ENCODE data around the gene F2. TPM values are rescaled to one million over a fixed set of nuclear protein-coding genes. Genes with fewer than 3 reads are reported as not detected.
"Not testable (repeated sequence)": the region's sequence is repeated elsewhere in the genome, so short reads cannot be mapped to it uniquely, and the experiment has no call there.

F2 gene
- total RNA-seq, 1 donor from 2014 or later, result not detected

DNA sequence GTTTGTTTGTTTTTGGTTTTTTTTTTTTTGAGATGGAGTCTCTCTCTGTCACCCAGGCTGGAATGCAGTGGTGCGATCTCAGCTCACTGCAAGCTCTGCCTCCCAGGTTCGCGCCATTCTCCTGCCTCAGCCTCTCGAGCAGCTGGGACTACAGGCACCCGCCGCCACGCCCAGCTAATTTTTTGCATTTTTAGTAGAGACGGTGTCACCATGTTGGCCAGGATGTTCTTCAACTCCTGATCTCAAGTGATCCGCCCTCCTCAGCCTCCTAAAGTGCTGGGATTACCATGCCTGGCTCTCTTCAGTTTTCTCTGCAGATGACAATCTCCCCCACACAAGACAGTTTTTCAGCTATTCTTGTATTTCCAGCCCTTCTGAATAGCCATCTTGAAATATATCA, 9.7 kb upstream of the F2 start:
- ATAC-seq; DNase-seq; intact Hi-C loops (cut with micrococcal nuclease): not testable (repeated sequence)

GRCh38 chr11:46710821-46711269, 8.2 kb upstream of the F2 start:
- peak; percentile 97 for ATAC-seq
- intact Hi-C loops (cut with micrococcal nuclease), result no loop called here
- DNase-seq, result peak; percentile 75

DNA sequence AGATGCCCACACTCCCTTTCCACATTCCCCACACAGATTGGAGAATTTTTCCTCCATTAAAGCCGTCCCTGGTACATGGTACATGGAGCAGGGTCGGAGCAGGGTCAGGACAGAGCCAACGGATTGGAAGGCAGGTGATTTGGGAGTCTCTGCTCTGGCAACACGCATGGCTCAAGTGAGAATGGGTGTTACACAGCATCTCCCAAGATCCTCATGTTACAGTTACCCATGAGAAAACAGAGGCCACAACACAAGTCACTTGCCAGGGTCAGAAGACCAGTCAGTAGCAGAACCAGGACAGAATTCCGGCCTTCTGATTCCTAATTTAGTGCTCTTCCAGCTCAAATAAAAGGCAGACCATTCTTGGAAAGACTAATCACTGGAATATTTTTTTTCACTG, 7.7 kb upstream of the F2 start:
- DNase-seq (no peak), ATAC-seq (peak; percentile 48)
- intact Hi-C loops (cut with micrococcal nuclease), result no loop called here

DNA sequence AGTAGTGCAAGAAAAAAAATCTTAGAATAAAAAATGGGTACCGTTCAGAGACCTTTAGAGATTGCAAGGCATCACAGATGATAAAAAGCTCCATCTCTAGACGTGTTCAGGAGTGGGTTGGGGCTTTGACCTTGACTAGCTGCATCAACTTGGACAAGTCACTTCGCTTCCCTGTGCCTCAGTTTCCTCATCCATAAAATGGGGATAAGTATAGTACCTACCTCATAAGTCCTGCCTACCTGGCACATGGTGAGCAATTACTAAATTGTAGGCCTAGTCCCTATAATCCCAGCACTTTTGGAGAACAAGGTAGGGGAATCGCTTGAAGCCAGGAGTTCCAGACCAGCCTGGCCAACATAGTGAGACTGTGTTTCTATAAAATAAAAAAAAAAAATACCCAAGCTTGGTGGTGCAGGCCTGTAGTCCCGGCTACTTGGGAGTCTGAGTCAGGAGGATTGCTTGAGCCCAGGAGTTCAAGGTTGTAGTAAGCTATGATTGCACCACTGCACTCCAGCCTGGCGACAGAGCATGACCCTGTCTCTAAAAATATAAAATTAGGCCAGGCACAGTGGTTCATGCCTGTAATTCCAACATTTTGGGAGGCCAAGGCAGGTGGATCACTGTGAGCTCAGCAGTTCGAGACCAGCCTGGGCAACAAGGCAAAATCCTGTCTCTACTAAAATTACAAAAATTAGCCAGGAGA, 6.0 kb upstream of the F2 start:
- intact Hi-C loops (cut with micrococcal nuclease), result no loop called here
- no peak for ATAC-seq

DNA sequence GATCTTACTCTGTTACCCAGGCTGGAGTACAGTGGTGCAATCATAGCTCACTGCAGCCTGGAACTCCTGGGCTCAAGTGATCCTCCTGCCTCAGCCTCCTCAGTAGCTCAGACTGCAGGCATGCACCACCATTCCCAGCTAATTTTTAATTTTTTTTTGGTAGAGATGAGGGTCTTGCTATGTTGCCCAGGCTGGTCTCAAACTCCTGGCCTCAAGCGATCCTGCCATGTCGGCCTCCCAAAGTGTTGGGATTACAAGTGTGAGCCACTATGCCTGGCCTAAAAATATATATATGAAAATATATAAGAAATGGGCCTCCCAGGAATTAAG, 1.2 kb upstream of the F2 start:
- intact Hi-C loops (cut with micrococcal nuclease); DNase-seq; ATAC-seq: not testable (repeated sequence)

More for the DNA sequence above, 6.0 kb upstream of the F2 start:
- DNase-seq, result no peak

DNA sequence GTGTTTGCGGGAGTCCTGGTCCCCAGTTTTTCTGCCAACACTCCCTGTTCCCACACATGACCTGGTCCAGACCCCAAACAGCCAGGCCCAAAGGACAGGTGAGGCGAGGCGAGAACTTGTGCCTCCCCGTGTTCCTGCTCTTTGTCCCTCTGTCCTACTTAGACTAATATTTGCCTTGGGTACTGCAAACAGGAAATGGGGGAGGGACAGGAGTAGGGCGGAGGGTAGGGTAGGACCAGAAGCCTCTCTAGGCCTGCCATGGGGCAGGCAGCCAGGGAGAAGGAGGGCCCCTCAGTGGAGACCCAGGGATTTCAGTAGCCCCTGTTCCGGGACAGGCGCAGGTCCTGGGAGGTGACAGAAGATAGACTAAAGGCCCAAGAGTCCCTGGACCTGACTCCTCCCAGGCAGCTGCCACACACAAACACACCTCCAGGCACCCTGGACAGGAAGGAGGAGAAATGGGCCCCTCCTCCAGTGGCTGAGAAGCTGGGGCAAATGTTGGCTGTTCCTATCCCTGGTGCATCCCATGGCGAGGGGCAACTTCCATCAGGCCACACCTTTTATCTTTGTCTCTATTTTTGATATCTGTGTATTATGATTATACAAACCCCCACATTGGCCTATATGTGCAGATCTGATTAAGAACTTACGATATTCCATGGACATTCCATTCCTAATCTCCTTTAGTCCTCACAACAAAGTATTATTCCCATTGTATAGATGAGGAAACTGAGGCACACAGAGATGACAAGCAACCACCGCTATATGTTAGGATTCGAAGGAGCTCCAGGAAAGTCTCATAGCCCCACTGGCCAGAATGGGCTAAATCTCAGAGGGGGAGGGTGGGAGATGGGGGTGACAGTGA, 626 bp upstream of the F2 start:
- ATAC-seq (no peak), DNase-seq (no peak)
- intact Hi-C loops (cut with micrococcal nuclease), result no loop called here

DNA sequence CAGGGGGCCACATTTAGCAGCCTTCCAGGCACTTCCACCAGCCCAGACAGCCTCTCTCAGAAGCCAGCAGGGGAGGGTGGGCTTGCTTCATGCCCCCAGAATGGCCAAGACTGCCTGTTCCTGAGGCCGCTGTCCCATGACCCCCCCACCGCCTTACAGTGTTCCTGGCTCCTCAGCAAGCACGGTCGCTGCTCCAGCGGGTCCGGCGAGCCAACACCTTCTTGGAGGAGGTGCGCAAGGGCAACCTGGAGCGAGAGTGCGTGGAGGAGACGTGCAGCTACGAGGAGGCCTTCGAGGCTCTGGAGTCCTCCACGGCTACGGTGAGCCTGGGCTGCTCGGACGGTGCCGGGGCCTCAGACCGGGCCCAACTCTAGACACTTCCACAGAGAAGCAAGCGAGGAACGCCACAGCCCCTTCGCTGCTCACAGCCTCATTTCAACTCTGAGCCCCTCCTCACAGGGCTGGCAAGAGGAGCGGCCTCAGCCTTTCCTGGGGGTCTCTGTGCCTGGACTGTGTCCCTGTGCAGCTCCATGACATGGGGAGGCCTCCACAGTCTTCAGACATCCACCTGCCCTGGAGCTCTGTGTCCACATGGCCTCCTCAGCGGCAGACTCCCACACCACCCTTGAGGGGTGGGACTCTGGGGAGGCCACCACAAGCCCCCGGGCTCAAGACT, 668 bp downstream of the F2 start:
- no peak for DNase-seq
- intact Hi-C loops (cut with micrococcal nuclease), result no loop called here
- no peak for ATAC-seq

- DNase-seq (no peak), ATAC-seq (no peak)
- intact Hi-C loops (cut with micrococcal nuclease), result no loop called here
These were observed 2.3 kb downstream of the F2 start for GRCh38 chr11:46721286-46721685.

DNA sequence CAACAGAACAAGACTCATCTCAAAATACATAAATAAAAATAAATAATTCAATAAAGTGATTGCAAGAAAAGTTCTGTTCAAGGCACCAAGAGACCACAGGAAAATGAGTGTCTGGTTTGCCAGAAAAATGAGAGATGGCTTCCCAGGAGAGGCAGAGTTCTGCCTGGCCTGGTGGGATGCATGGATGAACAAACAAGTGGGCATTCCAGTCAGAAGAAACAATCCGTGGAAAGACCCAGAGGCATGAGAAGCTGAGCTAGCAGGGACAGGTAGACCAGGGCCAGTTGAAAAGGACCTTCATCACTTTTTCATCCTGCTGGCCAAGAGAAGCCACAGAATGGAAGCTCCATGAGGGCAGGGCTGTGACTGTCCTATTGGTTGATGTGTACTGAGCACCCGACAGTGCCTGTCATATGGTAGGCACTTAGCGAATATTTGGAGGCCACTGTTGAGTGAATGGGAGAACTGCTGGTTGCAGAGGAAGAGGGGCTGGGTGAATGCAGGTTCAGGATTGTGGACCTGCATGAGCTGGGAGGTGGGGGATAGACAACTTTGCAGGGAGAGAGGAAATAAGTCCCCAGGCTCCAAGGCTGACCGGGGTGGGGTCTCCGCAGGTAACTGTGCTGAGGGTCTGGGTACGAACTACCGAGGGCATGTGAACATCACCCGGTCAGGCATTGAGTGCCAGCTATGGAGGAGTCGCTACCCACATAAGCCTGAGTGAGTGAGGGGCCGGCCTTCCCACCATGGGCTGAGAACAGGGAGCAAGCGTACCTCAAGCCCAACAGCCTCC, 3.7 kb downstream of the F2 start:
- intact Hi-C loops (cut with micrococcal nuclease), result no loop called here
- no peak for ATAC-seq

GRCh38 chr11:46723359-46723680, 4.3 kb downstream of the F2 start:
- intact Hi-C loops (cut with micrococcal nuclease), result no loop called here
- DNase-seq, result no peak
- ATAC-seq, result no peak

More for the DNA sequence above, 3.7 kb downstream of the F2 start:
- DNase-seq, result no peak

- intact Hi-C loops (cut with micrococcal nuclease), result no loop called here
- ATAC-seq, result no peak
- no peak for DNase-seq
These were observed 5.1 kb downstream of the F2 start for GRCh38 chr11:46724088-46724487.

- DNase-seq, result no peak
- intact Hi-C loops (cut with micrococcal nuclease), result no loop called here
- no peak for ATAC-seq
These were observed 6.6 kb downstream of the F2 start for GRCh38 chr11:46725338-46726205.

GRCh38 chr11:46726206-46726862, 7.3 kb downstream of the F2 start:
- no peak for DNase-seq
- intact Hi-C loops (cut with micrococcal nuclease), result no loop called here
- ATAC-seq, result no peak

GRCh38 chr11:46727952-46728658, 9.1 kb downstream of the F2 start:
- no peak for DNase-seq
- intact Hi-C loops (cut with micrococcal nuclease), result no loop called here
- no peak for ATAC-seq

DNA sequence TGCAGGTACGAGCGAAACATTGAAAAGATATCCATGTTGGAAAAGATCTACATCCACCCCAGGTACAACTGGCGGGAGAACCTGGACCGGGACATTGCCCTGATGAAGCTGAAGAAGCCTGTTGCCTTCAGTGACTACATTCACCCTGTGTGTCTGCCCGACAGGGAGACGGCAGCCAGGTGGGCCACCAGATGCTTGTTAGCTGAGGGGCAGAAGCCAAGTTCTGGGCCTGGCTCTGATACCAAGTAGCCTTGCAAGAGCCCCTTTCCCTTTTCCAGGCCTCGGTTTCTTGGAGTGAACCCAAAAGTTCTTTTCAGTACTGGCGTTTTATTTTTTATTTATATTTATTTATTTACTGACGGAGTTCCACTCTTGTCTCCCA, 9.6 kb downstream of the F2 start:
- ATAC-seq (no peak), DNase-seq (no peak)
- intact Hi-C loops (cut with micrococcal nuclease), result no loop called here

GRCh38 chr11:46729110-46730027, 10.4 kb downstream of the F2 start:
- intact Hi-C loops (cut with micrococcal nuclease), result no loop called here
- ATAC-seq (no peak), DNase-seq (no peak)
